ENCODE measurements around the gene SEC14L5.

The SEC14L5 gene

GRCh38 chr16:5064915-5065314, 106.8 kb downstream of the SEC14L5 start:
- in situ Hi-C loops (cut with MboI; ENCODE audit: low sequenced_read_pairs), result no loop called here
- Histone ChIP-seq H3K4me1 (no peaks in the 10 kb centered on the region), H3K36me3 (replicated peaks) (no peaks in the 10 kb centered on the region), H3K4me3 (no peak overlapping the region), H3K9me3 (no peaks in the 10 kb centered on the region), H3K27me3 (ENCODE audit: low read depth) (peaks cover 39% of the 10 kb centered on the region)
- no peak for DNase-seq (ENCODE audit: low spot score in 2 of 2)

- in situ Hi-C loops (cut with MboI; ENCODE audit: low sequenced_read_pairs), result no loop called here
- Histone ChIP-seq H3K4me3 (no peak overlapping the region), H3K4me1 (no peaks in the 10 kb centered on the region), H3K9me3 (no peaks in the 10 kb centered on the region), H3K27me3 (ENCODE audit: low read depth) (peaks cover 39% of the 10 kb centered on the region), H3K36me3 (replicated peaks) (no peaks in the 10 kb centered on the region)
- DNase-seq (ENCODE audit: low spot score in 2 of 2), result no peak
These were observed 107.2 kb downstream of the SEC14L5 start for GRCh38 chr16:5065326-5065725.

GRCh38 chr16:5065813-5066212, 107.7 kb downstream of the SEC14L5 start, which contains the start of gene C16orf89:
TSS of gene C16orf89 (minus strand) at chr16:5065956. CDS start at chr16:5065908, 48 bp downstream.
- in situ Hi-C loops (cut with MboI; ENCODE audit: low sequenced_read_pairs), result no loop called here
- no peak for DNase-seq (ENCODE audit: low spot score in 2 of 2)
- Histone ChIP-seq H3K36me3 (replicated peaks) (no peaks in the 10 kb centered on the region), H3K4me3 (no peak within 1 kb of the TSS), H3K9me3 (no peaks in the 10 kb centered on the region), H3K4me1 (no peaks in the 10 kb centered on the region), H3K27me3 (ENCODE audit: low read depth) (peaks cover 39% of the 10 kb centered on the region)

- Histone ChIP-seq H3K9me3 (no peaks in the 10 kb centered on the region), H3K4me3 (no peak overlapping the region), H3K36me3 (replicated peaks) (no peaks in the 10 kb centered on the region), H3K27me3 (ENCODE audit: low read depth) (peaks cover 39% of the 10 kb centered on the region), H3K4me1 (peaks cover 3% of the 10 kb centered on the region; the same call in 1 of the 2 replicates)
- in situ Hi-C loops (cut with MboI; ENCODE audit: low sequenced_read_pairs), result no loop called here
- no peak for DNase-seq (ENCODE audit: low spot score in 2 of 2)
These were observed 108.4 kb downstream of the SEC14L5 start for GRCh38 chr16:5066511-5066910.
